ENCODE results near the gene AP5Z1.

DNA sequence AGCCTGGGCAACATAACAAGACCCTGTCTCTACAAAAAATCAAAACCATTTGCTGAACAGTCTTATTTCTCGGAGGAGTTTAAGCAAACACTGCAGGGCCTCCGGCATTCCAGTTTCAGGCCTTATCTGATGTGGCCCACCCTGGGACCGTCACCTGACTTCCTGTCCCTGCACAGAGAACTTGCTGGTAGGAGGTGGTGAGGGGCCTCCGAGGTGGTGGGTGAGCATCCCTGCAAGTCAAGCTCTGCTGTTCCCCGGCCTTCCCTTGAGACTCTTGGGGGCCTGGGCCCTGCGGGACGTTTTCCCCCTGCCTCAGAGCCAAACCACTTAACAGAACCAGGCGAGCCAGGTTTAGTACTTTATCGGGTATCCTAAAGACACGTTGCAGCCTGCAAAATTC, 44.5 kb upstream of the AP5Z1 start:
- TF ChIP-seq, protein P1, sequence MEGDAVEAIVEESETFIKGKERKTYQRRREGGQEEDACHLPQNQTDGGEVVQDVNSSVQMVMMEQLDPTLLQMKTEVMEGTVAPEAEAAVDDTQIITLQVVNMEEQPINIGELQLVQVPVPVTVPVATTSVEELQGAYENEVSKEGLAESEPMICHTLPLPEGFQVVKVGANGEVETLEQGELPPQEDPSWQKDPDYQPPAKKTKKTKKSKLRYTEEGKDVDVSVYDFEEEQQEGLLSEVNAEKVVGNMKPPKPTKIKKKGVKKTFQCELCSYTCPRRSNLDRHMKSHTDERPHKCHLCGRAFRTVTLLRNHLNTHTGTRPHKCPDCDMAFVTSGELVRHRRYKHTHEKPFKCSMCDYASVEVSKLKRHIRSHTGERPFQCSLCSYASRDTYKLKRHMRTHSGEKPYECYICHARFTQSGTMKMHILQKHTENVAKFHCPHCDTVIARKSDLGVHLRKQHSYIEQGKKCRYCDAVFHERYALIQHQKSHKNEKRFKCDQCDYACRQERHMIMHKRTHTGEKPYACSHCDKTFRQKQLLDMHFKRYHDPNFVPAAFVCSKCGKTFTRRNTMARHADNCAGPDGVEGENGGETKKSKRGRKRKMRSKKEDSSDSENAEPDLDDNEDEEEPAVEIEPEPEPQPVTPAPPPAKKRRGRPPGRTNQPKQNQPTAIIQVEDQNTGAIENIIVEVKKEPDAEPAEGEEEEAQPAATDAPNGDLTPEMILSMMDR (conservative IDR thresholded peaks at IDR 0.05 in 1 of 2, IDR thresholded peaks at IDR 0.05 in 1 of 2; ENCODE audit: low read depth in 1 of 2, low read length in 2 of 2) = no peak
- TF ChIP-seq EZH2 (IDR thresholded peaks at IDR 0.05; ENCODE audit: low read length, missing control alignments) = no peak
